Measurements from ENCODE around the gene NFASC. TPM values are rescaled to one million over a fixed set of nuclear protein-coding genes. Genes with fewer than 3 reads are reported as not detected.

NFASC gene
- total and polyA plus RNA-seq, 9 of the 15 experiments (the other 6 are each of a cell fraction or from before 2014, with no cell fraction given) = 0.03 to 0.16 (median 0.06) TPM; not detected in 6

DNA sequence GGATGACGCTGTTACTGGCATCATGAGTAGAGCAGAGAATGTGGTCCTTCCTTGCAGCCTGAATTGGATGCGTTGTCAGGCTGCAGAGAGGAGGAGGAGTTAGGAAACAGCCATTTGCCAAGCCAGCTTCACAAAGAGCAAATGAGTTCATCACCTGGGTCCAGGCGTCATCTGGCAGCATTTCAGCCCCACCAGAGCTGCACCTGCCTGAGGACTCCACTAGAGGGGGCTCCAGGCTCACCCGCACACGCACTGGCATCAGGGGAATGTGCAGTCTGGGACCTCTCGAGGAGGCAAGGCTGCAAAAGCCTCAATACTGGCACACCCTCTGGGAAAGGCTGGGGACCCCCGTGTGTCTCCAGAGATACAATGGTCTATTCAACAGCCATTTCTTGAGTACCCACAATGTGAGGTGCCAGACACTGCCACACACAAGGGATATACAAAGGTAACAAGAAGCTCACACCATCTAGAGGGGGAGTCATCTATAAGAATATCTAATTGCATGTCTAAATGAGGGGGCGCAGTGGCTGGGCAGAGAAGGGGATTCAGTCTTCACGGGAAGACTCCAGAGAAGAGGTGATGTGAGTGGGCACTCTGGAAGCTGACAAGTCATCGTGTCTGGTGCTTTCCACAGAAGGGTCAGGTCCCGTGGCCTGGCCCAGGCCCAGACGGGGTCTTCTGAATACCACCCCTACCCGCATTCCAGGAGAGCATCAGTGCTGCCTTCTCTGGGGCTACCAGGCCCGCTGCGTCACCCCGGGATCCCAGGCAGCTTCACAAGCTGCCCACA lies 118.8 kb downstream of the NFASC start (continued):
- TF ChIP-seq SMC3 (conservative IDR thresholded peaks at IDR 0.05; ENCODE audit: insufficient read depth, low read depth, low read length) (peak; percentile 92), SRF (CRISPR knock-in tag; IDR thresholded peaks at IDR 0.05) (no peak), THRB (CRISPR knock-in tag; conservative IDR thresholded peaks at IDR 0.05) (no peak), ZNF24 (IDR thresholded peaks at IDR 0.05) (0 out of 2 replicates have a peak, but pooled peaks have one; percentile 33), ZNF655 (CRISPR knock-in tag; IDR thresholded peaks at IDR 0.05) (no peak), NFIC (IDR thresholded peaks at IDR 0.05) (peak; percentile 56), LCOR (CRISPR knock-in tag; IDR thresholded peaks at IDR 0.05) (no peak), ZBTB1 (CRISPR knock-in tag; IDR thresholded peaks at IDR 0.05; ENCODE audit: borderline replicate concordance, low read depth) (no peak), MTA3 (IDR thresholded peaks at IDR 0.05; ENCODE audit: borderline replicate concordance) (0 out of 2 replicates have a peak, but pooled peaks have one; percentile 20), TEAD4 (IDR thresholded peaks at IDR 0.05; ENCODE audit: low read length) (0 out of 2 replicates have a peak, but pooled peaks have one; percentile 30), TEAD4 (CRISPR knock-in tag; IDR thresholded peaks at IDR 0.05; ENCODE audit: borderline replicate concordance) (no peak), TSC22D4 (tag; IDR thresholded peaks at IDR 0.05) (no peak), PML (IDR thresholded peaks at IDR 0.05; ENCODE audit: low read length) (no peak), MCM5 (IDR thresholded peaks at IDR 0.05; ENCODE audit: low read depth) (no peak), RHOXF2B (CRISPR knock-in tag; conservative IDR thresholded peaks at IDR 0.05) (no peak), SIRT6 (IDR thresholded peaks at IDR 0.05; ENCODE audit: low read depth, low read length) (no peak), FOXM1 (IDR thresholded peaks at IDR 0.05; ENCODE audit: low read depth) (no peak), FOXM1 (CRISPR knock-in tag; IDR thresholded peaks at IDR 0.05; ENCODE audit: low read depth) (no peak)
- TF ChIP-seq, protein P1, sequence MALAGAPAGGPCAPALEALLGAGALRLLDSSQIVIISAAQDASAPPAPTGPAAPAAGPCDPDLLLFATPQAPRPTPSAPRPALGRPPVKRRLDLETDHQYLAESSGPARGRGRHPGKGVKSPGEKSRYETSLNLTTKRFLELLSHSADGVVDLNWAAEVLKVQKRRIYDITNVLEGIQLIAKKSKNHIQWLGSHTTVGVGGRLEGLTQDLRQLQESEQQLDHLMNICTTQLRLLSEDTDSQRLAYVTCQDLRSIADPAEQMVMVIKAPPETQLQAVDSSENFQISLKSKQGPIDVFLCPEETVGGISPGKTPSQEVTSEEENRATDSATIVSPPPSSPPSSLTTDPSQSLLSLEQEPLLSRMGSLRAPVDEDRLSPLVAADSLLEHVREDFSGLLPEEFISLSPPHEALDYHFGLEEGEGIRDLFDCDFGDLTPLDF (CRISPR knock-in tag; IDR thresholded peaks at IDR 0.05) = no peak
- TF ChIP-seq, protein P2, sequence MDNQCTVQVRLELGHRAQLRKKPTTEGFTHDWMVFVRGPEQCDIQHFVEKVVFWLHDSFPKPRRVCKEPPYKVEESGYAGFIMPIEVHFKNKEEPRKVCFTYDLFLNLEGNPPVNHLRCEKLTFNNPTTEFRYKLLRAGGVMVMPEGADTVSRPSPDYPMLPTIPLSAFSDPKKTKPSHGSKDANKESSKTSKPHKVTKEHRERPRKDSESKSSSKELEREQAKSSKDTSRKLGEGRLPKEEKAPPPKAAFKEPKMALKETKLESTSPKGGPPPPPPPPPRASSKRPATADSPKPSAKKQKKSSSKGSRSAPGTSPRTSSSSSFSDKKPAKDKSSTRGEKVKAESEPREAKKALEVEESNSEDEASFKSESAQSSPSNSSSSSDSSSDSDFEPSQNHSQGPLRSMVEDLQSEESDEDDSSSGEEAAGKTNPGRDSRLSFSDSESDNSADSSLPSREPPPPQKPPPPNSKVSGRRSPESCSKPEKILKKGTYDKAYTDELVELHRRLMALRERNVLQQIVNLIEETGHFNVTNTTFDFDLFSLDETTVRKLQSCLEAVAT (IDR thresholded peaks at IDR 0.05) = no peak
- TF ChIP-seq, protein P3, sequence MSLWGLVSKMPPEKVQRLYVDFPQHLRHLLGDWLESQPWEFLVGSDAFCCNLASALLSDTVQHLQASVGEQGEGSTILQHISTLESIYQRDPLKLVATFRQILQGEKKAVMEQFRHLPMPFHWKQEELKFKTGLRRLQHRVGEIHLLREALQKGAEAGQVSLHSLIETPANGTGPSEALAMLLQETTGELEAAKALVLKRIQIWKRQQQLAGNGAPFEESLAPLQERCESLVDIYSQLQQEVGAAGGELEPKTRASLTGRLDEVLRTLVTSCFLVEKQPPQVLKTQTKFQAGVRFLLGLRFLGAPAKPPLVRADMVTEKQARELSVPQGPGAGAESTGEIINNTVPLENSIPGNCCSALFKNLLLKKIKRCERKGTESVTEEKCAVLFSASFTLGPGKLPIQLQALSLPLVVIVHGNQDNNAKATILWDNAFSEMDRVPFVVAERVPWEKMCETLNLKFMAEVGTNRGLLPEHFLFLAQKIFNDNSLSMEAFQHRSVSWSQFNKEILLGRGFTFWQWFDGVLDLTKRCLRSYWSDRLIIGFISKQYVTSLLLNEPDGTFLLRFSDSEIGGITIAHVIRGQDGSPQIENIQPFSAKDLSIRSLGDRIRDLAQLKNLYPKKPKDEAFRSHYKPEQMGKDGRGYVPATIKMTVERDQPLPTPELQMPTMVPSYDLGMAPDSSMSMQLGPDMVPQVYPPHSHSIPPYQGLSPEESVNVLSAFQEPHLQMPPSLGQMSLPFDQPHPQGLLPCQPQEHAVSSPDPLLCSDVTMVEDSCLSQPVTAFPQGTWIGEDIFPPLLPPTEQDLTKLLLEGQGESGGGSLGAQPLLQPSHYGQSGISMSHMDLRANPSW (CRISPR knock-in tag; IDR thresholded peaks at IDR 0.05) = no peak

Data from K562 (cell line).